ENCODE measurements around the gene DPH3. TPM values are rescaled to one million over a fixed set of nuclear protein-coding genes. Genes with fewer than 3 reads are reported as not detected.

Gene DPH3
- total and polyA plus RNA-seq, 2 of the 8 experiments (the other 6 are each of a cell fraction or from before 2014, with no cell fraction given), result 9.8 to 40.1 TPM

DNA sequence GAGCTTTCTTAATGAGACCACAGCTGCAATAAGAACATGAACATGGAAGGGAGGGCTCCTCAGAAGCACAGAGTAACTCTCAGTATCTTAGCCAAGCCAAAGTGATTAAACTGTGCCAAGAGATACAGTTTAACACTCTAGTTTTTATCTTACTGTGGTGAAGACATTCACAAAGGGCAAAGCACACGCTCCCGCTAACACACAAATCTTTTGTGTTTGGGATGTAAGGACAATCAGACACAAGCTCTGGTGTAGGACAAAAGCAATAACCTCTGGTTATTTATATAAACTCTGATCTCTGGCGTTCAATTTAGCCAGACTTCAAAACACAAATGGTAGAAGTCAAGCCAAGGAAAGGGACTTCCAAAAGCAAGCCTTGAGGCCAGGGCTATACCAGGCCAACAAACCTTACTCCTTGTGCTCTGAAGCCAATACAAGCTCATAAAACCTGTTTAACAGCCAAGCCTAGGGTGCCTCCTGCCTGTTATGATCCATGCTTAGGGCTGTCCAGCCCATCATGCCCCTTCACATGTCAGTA is 27.8 kb downstream of the DPH3 start:
- Histone ChIP-seq H3K79me1 (ENCODE audit: low read depth, low read length) (no peaks in the 10 kb centered on the region), H2AK5ac (ENCODE audit: low read depth, low read length) (no peak overlapping the region), H3K4me2 (ENCODE audit: insufficient read depth in 1 of 2, low read depth in 2 of 2, low read length in 2 of 2) (no peak overlapping the region), H3K4me3 (ENCODE audit: extremely low read depth in 1 of 4, insufficient read depth in 2 of 4, low read depth in 3 of 4, low read length in 4 of 4) (no peak overlapping the region), H3K14ac (ENCODE audit: insufficient read length) (no peak overlapping the region), H3K27ac (ENCODE audit: low read depth, low read length) (no peak overlapping the region), H2BK20ac (ENCODE audit: low read length) (no peak overlapping the region), H3K9me3 (ENCODE audit: insufficient read depth in 2 of 2, low read depth in 1 of 2, low read length in 1 of 2) (no peaks in the 10 kb centered on the region), H2BK5ac (ENCODE audit: low read depth, low read length) (no peak overlapping the region), H3K23ac (ENCODE audit: insufficient read length) (no peak overlapping the region), H3K23me2 (ENCODE audit: low read depth, low read length) (no peaks in the 10 kb centered on the region), H4K5ac (ENCODE audit: insufficient read length, low read depth, low read length) (no peak overlapping the region), H3K4ac (replicated peaks; ENCODE audit: insufficient read length, low read depth, low read length) (no peak overlapping the region), H3K36me3 (ENCODE audit: control insufficient read depth in 2 of 4, insufficient read depth in 4 of 4, low read length in 3 of 4) (no peaks in the 10 kb centered on the region), H4K8ac (ENCODE audit: extremely low read depth, insufficient read depth, low read length) (no peak overlapping the region), H3K9ac (replicated peaks in 1 of 4; ENCODE audit: extremely low read depth in 1 of 4, low read depth in 3 of 4, low read length in 3 of 4) (no peak overlapping the region; a peak in 2 of 7 replicates), H2AFZ (ENCODE audit: low read length) (no peak overlapping the region), H3K18ac (ENCODE audit: extremely low read depth, low read length) (no peak overlapping the region), H2BK120ac (replicated peaks; ENCODE audit: low read depth, low read length) (no peak overlapping the region), H3K79me2 (ENCODE audit: control insufficient read depth in 1 of 2, insufficient read depth in 2 of 2, low read length in 2 of 2) (no peaks in the 10 kb centered on the region), H4K91ac (replicated peaks; ENCODE audit: insufficient read length, low read length) (no peak overlapping the region), H3K27me3 (replicated peaks in 1 of 4; ENCODE audit: control insufficient read depth in 3 of 4, extremely low read depth in 1 of 4, insufficient read depth in 3 of 4, low read length in 3 of 4) (no peaks in the 10 kb centered on the region), H4K20me1 (replicated peaks in 1 of 2; ENCODE audit: control insufficient read depth in 1 of 2, insufficient read depth in 2 of 2, low read length in 2 of 2) (no peaks in the 10 kb centered on the region), H2BK12ac (ENCODE audit: low read depth, low read length) (no peak overlapping the region), H3K4me1 (replicated peaks in 1 of 4; ENCODE audit: control insufficient read depth in 3 of 4, insufficient read depth in 4 of 4, low read length in 3 of 4) (no peaks in the 10 kb centered on the region), H2BK15ac (ENCODE audit: low read length) (no peak overlapping the region), H3K56ac (replicated peaks; ENCODE audit: insufficient read length, low read depth, low read length) (no peak overlapping the region)
- FAIRE-seq, result no peak
- ChIA-PET CTCF (ENCODE audit: partially characterized antibody) (interaction anchor here (0.9 to 1.0 kb wide), 2 partner anchors 9 to 12 kb away, joined by 4 to 5 read pairs; no protein-coding TSS in a partner anchor), POLR2A (ENCODE audit: partially characterized antibody) (no interaction called here)
- WGBS, 2 experiments (ENCODE audit: extremely low coverage in 1 of 2, insufficient coverage in 1 of 2, insufficient read length in 1 of 2, insufficient replicate concordance in 2 of 2, low coverage in 1 of 2, low lambda C conversion rate in 2 of 2, missing lambda C conversion rate in 1 of 2), result 91% methylated on average over 3 of the region's 3 CpGs; no CpG with 5 or more reads in 1 of the 2 experiments
- no peak for DNase-seq (ENCODE audit: low read depth in 1 of 2, low spot score in 2 of 2)
- TF ChIP-seq KDM5A (IDR thresholded peaks at IDR 0.05; ENCODE audit: low read length), result no peak
- TF ChIP-seq GTF2F1 (IDR thresholded peaks at IDR 0.05; ENCODE audit: borderline replicate concordance, low read depth, low read length), result no peak
- TF ChIP-seq EP300 (IDR thresholded peaks at IDR 0.05; ENCODE audit: borderline replicate concordance in 1 of 2, low read depth in 2 of 2, low read length in 2 of 2), result no peak
- TF ChIP-seq SP1 (IDR thresholded peaks at IDR 0.05; ENCODE audit: low read depth, low read length), result no peak
- no peak for TF ChIP-seq ASH2L (IDR thresholded peaks at IDR 0.05; ENCODE audit: low read length)
- no peak for TF ChIP-seq CHD2 (IDR thresholded peaks at IDR 0.05; ENCODE audit: low read length)
- TF ChIP-seq, protein P1, sequence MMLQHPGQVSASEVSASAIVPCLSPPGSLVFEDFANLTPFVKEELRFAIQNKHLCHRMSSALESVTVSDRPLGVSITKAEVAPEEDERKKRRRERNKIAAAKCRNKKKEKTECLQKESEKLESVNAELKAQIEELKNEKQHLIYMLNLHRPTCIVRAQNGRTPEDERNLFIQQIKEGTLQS (IDR thresholded peaks at IDR 0.05; ENCODE audit: insufficient read depth, low read depth, low read length), result no peak
- TF ChIP-seq CEBPB (IDR thresholded peaks at IDR 0.05; ENCODE audit: low read depth, low read length), result no peak
- TF ChIP-seq BRCA1 (IDR thresholded peaks at IDR 0.05; ENCODE audit: low read depth, low read length), result no peak
- TF ChIP-seq NRF1 (IDR thresholded peaks at IDR 0.05; ENCODE audit: low read depth, low read length), result no peak
- no peak for TF ChIP-seq HDAC2 (IDR thresholded peaks at IDR 0.05; ENCODE audit: borderline replicate concordance in 1 of 2, low read depth in 2 of 2, low read length in 2 of 2)
- TF ChIP-seq SRF (IDR thresholded peaks at IDR 0.05; ENCODE audit: low read depth, low read length), result no peak
- TF ChIP-seq CBX5 (IDR thresholded peaks at IDR 0.05; ENCODE audit: low read depth, low read length), result no peak
- no peak for TF ChIP-seq JUND (IDR thresholded peaks at IDR 0.05; ENCODE audit: low read length)
- TF ChIP-seq YY1 (IDR thresholded peaks at IDR 0.05; ENCODE audit: low read depth, low read length), result no peak
